Upper lobe of right lung (tissue), 1 donor: Measurements from ENCODE around the gene BCAT1. TPM values are rescaled to one million over a fixed set of nuclear protein-coding genes. Genes with fewer than 3 reads are reported as not detected.

Source experiments
- ATAC-seq: fragments of 200-7000 bp; cut with Tn5 transposase; one replicate; pipeline ENCODE4 v1.9.1; 2020; ENCODE audit warnings: mild to moderate bottlenecking, moderate library complexity
- DNase-seq: peaks from one replicate; pipeline ENCODE4 v3.0.0-alpha.2; 2020
- H3K27ac ChIP-seq: fragments of 200-600 bp; one replicate; pipeline ENCODE4 v1.8.0; 2022
- H3K27me3 ChIP-seq: fragments of 200-600 bp; one replicate; pipeline ENCODE4 v1.8.0; 2022; ENCODE audit warnings: mild to moderate bottlenecking
- H3K36me3 ChIP-seq: fragments of 200-600 bp; one replicate; pipeline ENCODE4 v1.8.0; 2022
- H3K4me1 ChIP-seq: fragments of 200-600 bp; one replicate; pipeline ENCODE4 v1.8.0; 2022
- H3K4me3 ChIP-seq: fragments of 200-600 bp; one replicate; pipeline ENCODE4 v1.8.0; 2022; ENCODE audit warnings: mild to moderate bottlenecking
- H3K9me3 ChIP-seq: fragments of 200-600 bp; one replicate; pipeline ENCODE4 v1.8.0; 2022
- CTCF ChIP-seq: fragments of 200-600 bp; IDR thresholded peaks from one replicate; pipeline ENCODE4 v1.8.0; 2022; ENCODE audit warnings: antibody characterized with exemption
- intact Hi-C: fragments of 100-400 bp; cut with DNase I; formaldehyde crosslinking; loops from one replicate; pipeline ENCODE4 v1.11.0; 2022
- total RNA-seq: library from RNA; stranded (reverse); fragmentation: NEBNext Ultra II Directional; extraction: Animal tissue kit (Norgen Biotek cat#: 25700); gene quantifications from one replicate; pipeline ENCODE4 v1.2.1, GENCODE V29; 2021
- donor health status: DM: no; HTN: yes; CAD: no; lungs with severe emphysema.

Gene BCAT1
- total RNA-seq, 1 donor from 2014 or later, result 82.5 TPM

- Histone ChIP-seq H3K4me3 (no peak overlapping the region), H3K27me3 (no peaks in the 10 kb centered on the region), H3K4me1 (no peaks in the 10 kb centered on the region), H3K27ac (no peak overlapping the region), H3K36me3 (peaks cover 6% of the 10 kb centered on the region), H3K9me3 (no peaks in the 10 kb centered on the region)
- TF ChIP-seq CTCF, result no peak
- intact Hi-C loops, result no loop called here
- DNase-seq (no peak), ATAC-seq (no peak)
Measured at GRCh38 chr12:24848941-24849477, 99.9 kb downstream of the BCAT1 start.

GRCh38 chr12:24846689-24847088, 102.2 kb downstream of the BCAT1 start:
- Histone ChIP-seq H3K4me1 (no peaks in the 10 kb centered on the region), H3K4me3 (no peak overlapping the region), H3K36me3 (peaks cover 8% of the 10 kb centered on the region), H3K27me3 (no peaks in the 10 kb centered on the region), H3K27ac (no peak overlapping the region), H3K9me3 (no peaks in the 10 kb centered on the region)
- no peak for DNase-seq
- no peak for ATAC-seq
- intact Hi-C loops, result no loop called here
- TF ChIP-seq CTCF, result no peak

GRCh38 chr12:24845615-24846014, 103.3 kb downstream of the BCAT1 start:
- no peak overlapping the region for H3K27ac ChIP-seq
- H3K4me1 ChIP-seq, result no peaks in the 10 kb centered on the region
- TF ChIP-seq CTCF, result no peak
- intact Hi-C loops, result no loop called here
- H3K36me3 ChIP-seq, result peaks cover 11% of the 10 kb centered on the region
- H3K9me3 ChIP-seq, result no peaks in the 10 kb centered on the region
- H3K4me3 ChIP-seq, result no peak overlapping the region
- no peak for DNase-seq
- no peaks in the 10 kb centered on the region for H3K27me3 ChIP-seq
- ATAC-seq, result no peak

GRCh38 chr12:24840046-24840800, 108.7 kb downstream of the BCAT1 start:
- Histone ChIP-seq H3K27ac (no peak overlapping the region), H3K4me3 (no peak overlapping the region), H3K36me3 (peaks cover 5% of the 10 kb centered on the region), H3K9me3 (no peaks in the 10 kb centered on the region), H3K27me3 (no peaks in the 10 kb centered on the region), H3K4me1 (peaks cover 12% of the 10 kb centered on the region)
- intact Hi-C loops, result no loop called here
- ATAC-seq (no peak), DNase-seq (no peak)
- TF ChIP-seq CTCF, result no peak

GRCh38 chr12:24839268-24839791, 109.6 kb downstream of the BCAT1 start:
- Histone ChIP-seq H3K4me1 (peaks cover 12% of the 10 kb centered on the region), H3K4me3 (no peak overlapping the region), H3K9me3 (no peaks in the 10 kb centered on the region), H3K36me3 (peaks cover 5% of the 10 kb centered on the region), H3K27me3 (no peaks in the 10 kb centered on the region), H3K27ac (no peak overlapping the region)
- ATAC-seq (no peak), DNase-seq (no peak)
- intact Hi-C loops, result no loop called here
- no peak for TF ChIP-seq CTCF
